DOHH2 (cell line): Measurements from ENCODE around the gene CCR5.
"Not testable (repeated sequence)": the region's sequence is repeated elsewhere in the genome, so short reads cannot be mapped to it uniquely, and the experiment has no call there.

ENCODE experiments used
- H3F3A ChIP-seq: fragments of 200-600 bp; sonication (generic), shearing (Covaris generic); 2 replicates; pipeline ENCODE4 v1.6.0; 2016; ENCODE audit warnings: antibody characterized with exemption, mild to moderate bottlenecking; ENCODE audit not compliant: control insufficient read depth, insufficient read depth
- H3K27ac ChIP-seq: fragments of 200-600 bp; sonication (generic); 2 replicates; pipeline ENCODE4 v1.5.1; 2014; ENCODE audit warnings: low read depth, mild to moderate bottlenecking, low read length, moderate library complexity
- H3K27me3 ChIP-seq: fragments of 200-600 bp; sonication (generic); 2 replicates; pipeline ENCODE4 v1.6.1; 2014; ENCODE audit warnings: mild to moderate bottlenecking, low read length, mixed read lengths; ENCODE audit not compliant: control insufficient read depth
- H3K36me3 ChIP-seq: fragments of 200-600 bp; sonication (generic); 2 replicates; pipeline ENCODE4 v1.6.1; 2014; ENCODE audit warnings: mild to moderate bottlenecking, low read length, moderate library complexity, mixed read lengths; ENCODE audit not compliant: control insufficient read depth
- H3K4me1 ChIP-seq: fragments of 200-600 bp; sonication (generic); 2 replicates; pipeline ENCODE4 v1.6.1; 2014; ENCODE audit warnings: mild to moderate bottlenecking, low read length, mixed read lengths; ENCODE audit not compliant: control insufficient read depth
- H3K4me2 ChIP-seq: fragments of 200-600 bp; sonication (generic); 2 replicates; pipeline ENCODE4 v1.6.0; 2014; ENCODE audit warnings: mild to moderate bottlenecking, low read length, moderate library complexity
- H3K4me3 ChIP-seq: fragments of 200-600 bp; sonication (generic); 2 replicates; pipeline ENCODE4 v1.5.1; 2014; ENCODE audit warnings: mild to moderate bottlenecking, low read length, mixed read lengths
- H3K79me2 ChIP-seq: fragments of 200-600 bp; sonication (generic); 2 replicates; pipeline ENCODE4 v1.6.1; 2014; ENCODE audit warnings: mild to moderate bottlenecking, low read length, mixed read lengths; ENCODE audit not compliant: control insufficient read depth
- H3K9me2 ChIP-seq: fragments of 200-600 bp; sonication (generic); replicated peaks from 2 replicates; pipeline ENCODE4 v1.6.1; 2014; ENCODE audit warnings: mild to moderate bottlenecking, low read length, mixed read lengths; ENCODE audit not compliant: control insufficient read depth
- H3K9me3 ChIP-seq: fragments of 200-600 bp; sonication (generic); 2 replicates; pipeline ENCODE4 v1.6.1; 2014; ENCODE audit warnings: antibody characterized with exemption, low read length, mixed read lengths; ENCODE audit not compliant: control insufficient read depth, insufficient read depth
- H4K20me1 ChIP-seq: fragments of 200-600 bp; sonication (generic); 2 replicates; pipeline ENCODE4 v1.6.0; 2014; ENCODE audit warnings: low read depth, mild to moderate bottlenecking, antibody characterized with exemption, low read length, moderate library complexity; ENCODE audit not compliant: control insufficient read depth, insufficient read depth
- EZH2phosphoT487 ChIP-seq: fragments of 200-600 bp; sonication (generic); IDR thresholded peaks from 2 replicates; pipeline ENCODE4 v1.6.1; 2017; ENCODE audit warnings: borderline replicate concordance, mild to moderate bottlenecking, antibody characterized with exemption, low read length, moderate library complexity, mixed read lengths
- TF ChIP-seq, protein P1 (sequence below): fragments of 200-600 bp; sonication (generic); IDR thresholded peaks from one replicate; pipeline ENCODE4 v1.5.1; 2014; ENCODE audit warnings: antibody characterized with exemption, mild to moderate bottlenecking, low read depth, low read length; ENCODE audit not compliant: poor library complexity, severe bottlenecking

Gene CCR5

GRCh38 chr3:46325645-46326300 lies 45.0 kb upstream of the CCR5 start:
- Histone ChIP-seq H4K20me1 (no peaks in the 10 kb centered on the region), H3K9me3 (no peaks in the 10 kb centered on the region), H3K79me2 (no peaks in the 10 kb centered on the region), H3K4me2 (no peak overlapping the region), H3K4me1 (peaks cover 12% of the 10 kb centered on the region), H3K36me3 (no peaks in the 10 kb centered on the region), H3K27ac (no peak overlapping the region), H3F3A (no peaks in the 10 kb centered on the region), H3K4me3 (no peak overlapping the region), H3K27me3 (peaks cover 16% of the 10 kb centered on the region), H3K9me2 (no peaks in the 10 kb centered on the region)
- TF ChIP-seq, protein P1, sequence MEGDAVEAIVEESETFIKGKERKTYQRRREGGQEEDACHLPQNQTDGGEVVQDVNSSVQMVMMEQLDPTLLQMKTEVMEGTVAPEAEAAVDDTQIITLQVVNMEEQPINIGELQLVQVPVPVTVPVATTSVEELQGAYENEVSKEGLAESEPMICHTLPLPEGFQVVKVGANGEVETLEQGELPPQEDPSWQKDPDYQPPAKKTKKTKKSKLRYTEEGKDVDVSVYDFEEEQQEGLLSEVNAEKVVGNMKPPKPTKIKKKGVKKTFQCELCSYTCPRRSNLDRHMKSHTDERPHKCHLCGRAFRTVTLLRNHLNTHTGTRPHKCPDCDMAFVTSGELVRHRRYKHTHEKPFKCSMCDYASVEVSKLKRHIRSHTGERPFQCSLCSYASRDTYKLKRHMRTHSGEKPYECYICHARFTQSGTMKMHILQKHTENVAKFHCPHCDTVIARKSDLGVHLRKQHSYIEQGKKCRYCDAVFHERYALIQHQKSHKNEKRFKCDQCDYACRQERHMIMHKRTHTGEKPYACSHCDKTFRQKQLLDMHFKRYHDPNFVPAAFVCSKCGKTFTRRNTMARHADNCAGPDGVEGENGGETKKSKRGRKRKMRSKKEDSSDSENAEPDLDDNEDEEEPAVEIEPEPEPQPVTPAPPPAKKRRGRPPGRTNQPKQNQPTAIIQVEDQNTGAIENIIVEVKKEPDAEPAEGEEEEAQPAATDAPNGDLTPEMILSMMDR, result no peak

- not testable (repeated sequence) for H3K27me3 ChIP-seq, H3K36me3 ChIP-seq, H3K27ac ChIP-seq, H3K4me1 ChIP-seq, H3K9me3 ChIP-seq, H3K9me2 ChIP-seq, H3K4me3 ChIP-seq, H4K20me1 ChIP-seq, H3K79me2 ChIP-seq, H3F3A ChIP-seq, H3K4me2 ChIP-seq
Measured at GRCh38 chr3:46330676-46331075, 40.1 kb upstream of the CCR5 start.

DNA sequence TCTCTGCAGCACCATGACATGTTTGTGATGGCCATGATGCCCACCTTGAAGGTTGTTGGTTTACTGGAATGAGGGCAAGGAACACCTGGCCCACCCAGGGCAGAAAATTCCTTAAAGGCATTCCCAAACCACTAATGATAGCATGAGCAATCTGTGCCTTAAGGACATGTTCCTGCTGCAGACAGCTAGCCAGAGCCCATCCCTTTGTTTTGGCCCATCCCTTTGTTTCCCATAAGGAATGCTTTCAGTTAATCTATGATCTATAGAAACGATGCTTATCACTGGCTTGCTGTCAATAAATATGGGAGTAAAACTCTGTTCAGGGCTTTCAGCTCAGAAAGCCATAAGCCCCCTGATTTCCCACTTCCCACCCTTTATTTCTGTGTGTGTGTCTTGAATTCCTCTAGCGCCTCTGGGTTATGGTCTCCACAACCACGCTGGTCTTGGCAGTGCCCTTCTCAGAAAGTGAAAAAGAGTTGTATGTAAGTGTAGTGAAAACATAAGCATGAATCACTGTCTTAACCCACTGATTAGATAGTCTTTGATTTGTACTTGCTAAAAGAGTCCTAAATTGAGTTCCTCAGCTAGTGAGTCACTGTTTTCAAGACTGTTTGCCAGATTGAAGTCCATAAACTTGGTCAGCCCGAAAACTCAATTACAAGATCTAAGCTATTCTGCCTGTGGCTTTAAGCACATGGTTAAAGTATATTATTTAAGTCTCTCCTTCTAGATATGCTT lies 35.8 kb upstream of the CCR5 start:
- Histone ChIP-seq H3K4me3 (no peak overlapping the region), H3F3A (no peaks in the 10 kb centered on the region), H3K4me1 (no peaks in the 10 kb centered on the region), H3K27ac (no peak overlapping the region), H3K4me2 (no peak overlapping the region), H3K79me2 (no peaks in the 10 kb centered on the region), H3K36me3 (no peaks in the 10 kb centered on the region), H4K20me1 (no peaks in the 10 kb centered on the region), H3K9me2 (no peaks in the 10 kb centered on the region), H3K9me3 (peaks cover 22% of the 10 kb centered on the region; the same call in 1 of the 2 replicates), H3K27me3 (peaks cover 11% of the 10 kb centered on the region; the same call in 1 of the 2 replicates)
- TF ChIP-seq EZH2phosphoT487, result no peak
- TF ChIP-seq, protein P1, result no peak

- Histone ChIP-seq H3K9me2 (no peaks in the 10 kb centered on the region), H3K79me2 (no peaks in the 10 kb centered on the region), H4K20me1 (no peaks in the 10 kb centered on the region), H3K4me1 (no peaks in the 10 kb centered on the region), H3K4me2 (no peak overlapping the region), H3K4me3 (no peak overlapping the region), H3K27ac (no peak overlapping the region), H3K36me3 (no peaks in the 10 kb centered on the region), H3K27me3 (peaks cover 11% of the 10 kb centered on the region; the same call in 1 of the 2 replicates), H3K9me3 (peaks cover 22% of the 10 kb centered on the region; the same call in 1 of the 2 replicates), H3F3A (no peaks in the 10 kb centered on the region)
- TF ChIP-seq, protein P1, result no peak
- no peak for TF ChIP-seq EZH2phosphoT487
Measured at GRCh38 chr3:46335541-46335940, 35.2 kb upstream of the CCR5 start.
